ENCODE data around the gene P2RY12.

Gene P2RY12

DNA sequence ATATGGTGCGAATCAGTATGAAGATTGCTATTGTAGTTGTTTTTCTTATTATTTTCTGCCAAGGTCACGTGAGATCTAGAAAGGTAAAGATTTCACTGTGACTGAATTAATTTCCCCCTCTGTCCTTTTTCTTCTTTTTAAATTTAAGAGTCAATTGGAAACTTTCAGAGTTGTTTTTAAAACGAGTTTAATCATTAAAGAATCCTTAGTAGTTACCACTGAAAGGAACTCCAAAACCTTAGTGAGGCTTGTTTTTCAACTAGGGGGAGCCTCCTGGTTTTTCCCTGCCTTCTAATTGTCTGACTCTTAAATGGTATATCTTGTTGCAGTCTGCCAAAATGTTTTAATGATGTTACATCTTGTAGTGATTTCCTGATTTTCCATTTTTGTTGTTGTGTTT, 17.6 kb downstream of the P2RY12 start:
- no peak for DNase-seq (ENCODE audit: extremely low read depth, low read depth)
- TF ChIP-seq, protein P1, sequence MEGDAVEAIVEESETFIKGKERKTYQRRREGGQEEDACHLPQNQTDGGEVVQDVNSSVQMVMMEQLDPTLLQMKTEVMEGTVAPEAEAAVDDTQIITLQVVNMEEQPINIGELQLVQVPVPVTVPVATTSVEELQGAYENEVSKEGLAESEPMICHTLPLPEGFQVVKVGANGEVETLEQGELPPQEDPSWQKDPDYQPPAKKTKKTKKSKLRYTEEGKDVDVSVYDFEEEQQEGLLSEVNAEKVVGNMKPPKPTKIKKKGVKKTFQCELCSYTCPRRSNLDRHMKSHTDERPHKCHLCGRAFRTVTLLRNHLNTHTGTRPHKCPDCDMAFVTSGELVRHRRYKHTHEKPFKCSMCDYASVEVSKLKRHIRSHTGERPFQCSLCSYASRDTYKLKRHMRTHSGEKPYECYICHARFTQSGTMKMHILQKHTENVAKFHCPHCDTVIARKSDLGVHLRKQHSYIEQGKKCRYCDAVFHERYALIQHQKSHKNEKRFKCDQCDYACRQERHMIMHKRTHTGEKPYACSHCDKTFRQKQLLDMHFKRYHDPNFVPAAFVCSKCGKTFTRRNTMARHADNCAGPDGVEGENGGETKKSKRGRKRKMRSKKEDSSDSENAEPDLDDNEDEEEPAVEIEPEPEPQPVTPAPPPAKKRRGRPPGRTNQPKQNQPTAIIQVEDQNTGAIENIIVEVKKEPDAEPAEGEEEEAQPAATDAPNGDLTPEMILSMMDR (IDR thresholded peaks at IDR 0.05; ENCODE audit: low read depth, low read length) = no peak

DNA sequence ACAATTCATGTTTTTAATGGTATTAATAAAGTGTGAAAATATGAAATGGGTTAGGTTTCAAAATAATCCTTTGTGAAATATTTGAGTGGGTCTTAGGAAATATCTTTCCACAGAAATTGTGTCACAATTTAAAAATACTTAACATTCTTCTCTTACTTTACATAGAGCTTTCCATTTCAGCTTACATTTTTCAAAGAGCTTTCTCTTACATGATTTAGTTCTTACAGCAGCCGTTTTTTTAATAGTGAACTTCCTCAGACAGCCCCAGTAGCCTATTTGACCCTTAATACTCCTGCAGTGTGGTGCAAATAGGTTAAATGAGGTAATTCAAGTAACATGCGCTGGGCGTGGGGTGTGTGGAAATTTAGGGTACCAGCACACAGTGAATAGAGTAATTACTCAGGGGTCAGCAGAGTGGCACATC, 21.8 kb downstream of the P2RY12 start:
- TF ChIP-seq, protein P1 (IDR thresholded peaks at IDR 0.05; ENCODE audit: low read depth, low read length) = no peak
- no peak for DNase-seq (ENCODE audit: extremely low read depth, low read depth)

DNA sequence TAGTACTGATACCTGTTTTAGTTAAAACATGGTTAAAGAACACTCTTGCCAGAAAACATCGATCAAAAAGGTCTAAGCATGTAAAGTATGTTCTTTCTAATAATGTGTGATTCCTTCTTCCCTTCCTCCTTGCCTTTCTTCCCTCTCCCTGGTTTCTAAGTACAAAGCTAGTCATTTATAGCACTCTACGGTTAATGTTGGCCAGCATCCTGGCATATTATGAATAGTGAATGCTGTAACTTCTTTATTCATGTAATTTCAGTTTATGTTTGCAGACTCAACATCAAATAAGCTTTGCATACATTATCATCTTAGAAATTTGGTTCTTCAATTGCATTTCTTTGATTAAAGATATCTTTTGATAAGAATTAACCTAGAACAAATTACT, 27.1 kb downstream of the P2RY12 start:
- TF ChIP-seq, protein P1 (IDR thresholded peaks at IDR 0.05; ENCODE audit: low read depth, low read length) = no peak
- no peak for DNase-seq (ENCODE audit: extremely low read depth, low read depth)

DNA sequence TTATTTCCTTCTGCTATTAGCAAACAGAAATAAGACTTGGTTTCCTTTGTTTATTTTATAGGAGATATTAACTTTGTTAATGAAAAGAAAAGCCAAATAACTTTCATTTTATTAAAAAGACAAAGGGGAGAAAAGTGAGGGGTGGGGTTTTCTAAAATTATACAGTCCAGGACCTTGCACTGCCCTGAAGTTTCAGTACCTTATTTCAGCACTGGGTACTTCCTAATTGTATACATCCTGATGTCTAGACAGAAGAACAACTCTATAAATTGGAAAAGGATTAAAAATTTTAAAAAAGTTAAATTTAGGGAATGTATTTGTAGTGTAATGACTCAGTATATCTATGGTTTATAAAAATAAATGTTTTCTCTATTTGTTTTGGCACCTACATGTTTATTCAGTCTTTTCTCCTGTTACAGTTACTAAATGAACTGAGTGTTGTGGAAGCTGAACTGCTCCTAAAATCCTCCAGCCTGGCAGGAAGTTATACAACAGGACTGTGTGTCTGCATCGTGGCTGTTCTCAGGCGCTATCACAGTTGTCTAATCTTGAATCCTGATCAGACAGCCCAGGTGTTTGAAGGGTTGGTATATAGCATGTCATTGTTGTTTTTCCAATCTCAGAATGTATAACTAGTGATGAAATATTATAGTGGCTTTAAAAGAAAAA, 27.6 kb downstream of the P2RY12 start:
- TF ChIP-seq, protein P1 (IDR thresholded peaks at IDR 0.05; ENCODE audit: low read depth, low read length) = no peak
- no peak for DNase-seq (ENCODE audit: extremely low read depth, low read depth)

DNA sequence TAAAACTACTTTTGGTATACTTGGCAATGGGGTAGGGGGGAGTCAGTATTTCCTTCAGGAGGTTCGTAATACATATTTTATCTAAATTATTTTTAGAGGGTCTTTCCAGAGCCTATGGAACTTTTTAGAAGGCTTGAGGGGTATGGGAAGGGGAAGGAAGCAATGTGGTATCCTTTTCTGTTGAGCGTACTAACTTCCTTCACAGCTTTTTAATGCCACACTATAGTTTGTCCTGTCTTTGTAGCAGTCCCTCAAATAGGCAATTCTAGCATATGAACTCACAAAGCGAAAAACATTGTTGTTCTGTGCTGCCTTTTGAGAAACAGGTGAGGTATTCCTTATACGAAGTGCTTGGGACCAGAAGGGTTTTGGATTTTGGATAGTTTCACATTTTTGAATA, 32.9 kb downstream of the P2RY12 start:
- TF ChIP-seq, protein P1 (IDR thresholded peaks at IDR 0.05; ENCODE audit: low read depth, low read length) = no peak
- DNase-seq (ENCODE audit: extremely low read depth, low read depth) = no peak

DNA sequence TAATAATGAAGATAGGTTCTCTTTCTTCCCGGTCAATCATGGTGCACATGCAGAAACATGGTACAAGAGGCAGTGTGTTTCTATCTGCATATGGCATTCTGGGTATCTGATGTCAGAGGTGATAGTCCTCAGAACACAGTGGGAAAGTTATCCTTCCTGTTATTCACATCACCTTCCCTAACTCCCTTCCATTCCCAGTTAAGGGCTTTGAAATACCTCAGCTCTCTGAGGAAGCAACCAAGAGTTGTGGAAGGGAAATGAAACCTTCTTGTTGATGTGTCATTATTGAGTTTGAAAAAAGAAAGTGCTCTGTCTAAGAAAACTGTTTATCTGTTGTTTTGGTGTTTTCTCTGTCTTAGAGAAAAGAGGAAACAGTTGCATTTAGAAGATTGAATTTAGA, 33.3 kb downstream of the P2RY12 start:
- TF ChIP-seq, protein P1 (IDR thresholded peaks at IDR 0.05; ENCODE audit: low read depth, low read length) = no peak
- no peak for DNase-seq (ENCODE audit: extremely low read depth, low read depth)

DNA sequence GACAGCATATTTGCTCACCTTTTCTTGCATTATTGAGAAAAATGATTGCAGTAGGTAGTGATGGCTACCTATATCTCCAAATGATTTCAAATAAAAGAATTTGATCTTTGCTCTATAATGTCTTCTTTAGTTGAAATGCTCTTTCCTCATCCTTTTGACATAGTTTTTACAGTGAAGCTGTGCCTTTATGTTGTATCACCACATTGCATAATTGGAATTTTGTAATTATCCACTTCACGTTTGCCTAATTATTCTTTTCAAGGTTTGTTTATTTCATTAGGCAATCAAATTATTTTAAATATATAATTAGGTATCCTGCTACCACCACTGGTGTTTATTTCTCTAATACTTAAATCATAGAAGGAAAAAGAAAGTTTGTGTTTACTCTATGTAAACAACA, 33.9 kb downstream of the P2RY12 start:
- DNase-seq (ENCODE audit: extremely low read depth, low read depth) = no peak
- TF ChIP-seq, protein P1 (IDR thresholded peaks at IDR 0.05; ENCODE audit: low read depth, low read length) = no peak
